ENCODE data around the gene ZNF780B.
A peak's percentile ranks its signal among the peaks of the same experiment; 100 is the strongest.

Gene ZNF780B

DNA sequence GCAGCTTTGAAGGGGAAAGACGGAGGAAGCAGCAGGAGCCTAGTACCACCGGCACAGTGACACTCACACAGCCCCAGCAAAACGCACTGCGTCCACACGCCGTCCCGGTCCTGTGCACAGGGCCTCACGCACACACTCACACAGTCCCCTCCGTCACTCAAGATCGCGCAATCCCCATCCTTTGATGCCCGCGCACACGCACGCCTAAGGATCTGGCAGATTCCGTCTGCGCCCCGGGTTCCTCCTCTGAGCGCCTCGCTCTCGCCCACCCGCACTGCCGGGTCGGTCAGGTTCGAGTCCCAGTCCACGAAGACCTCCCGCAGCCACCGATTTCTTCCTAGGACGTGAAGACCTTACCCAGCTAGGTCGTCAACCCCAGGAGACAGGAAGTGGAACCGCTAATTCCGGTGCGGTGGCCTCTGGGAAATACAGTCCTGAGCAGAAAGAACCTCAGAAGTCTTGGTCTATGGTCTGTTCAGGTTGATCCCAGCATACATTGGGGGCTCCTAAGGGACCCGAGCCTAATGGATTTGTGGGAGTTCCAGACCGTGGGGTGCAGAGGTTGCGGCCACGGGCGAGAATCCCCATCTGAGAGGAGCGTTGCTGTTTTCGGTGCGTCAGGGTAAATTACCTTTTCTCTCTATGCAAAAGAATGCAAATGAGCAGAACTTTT lies at the start of gene ZNF780B:
TSS of gene ZNF780B (minus strand) at position 400 of the 673 bp plus-strand sequence. CDS start 5,899 bp downstream, outside the sequence.
- TF ChIP-seq, protein P1, sequence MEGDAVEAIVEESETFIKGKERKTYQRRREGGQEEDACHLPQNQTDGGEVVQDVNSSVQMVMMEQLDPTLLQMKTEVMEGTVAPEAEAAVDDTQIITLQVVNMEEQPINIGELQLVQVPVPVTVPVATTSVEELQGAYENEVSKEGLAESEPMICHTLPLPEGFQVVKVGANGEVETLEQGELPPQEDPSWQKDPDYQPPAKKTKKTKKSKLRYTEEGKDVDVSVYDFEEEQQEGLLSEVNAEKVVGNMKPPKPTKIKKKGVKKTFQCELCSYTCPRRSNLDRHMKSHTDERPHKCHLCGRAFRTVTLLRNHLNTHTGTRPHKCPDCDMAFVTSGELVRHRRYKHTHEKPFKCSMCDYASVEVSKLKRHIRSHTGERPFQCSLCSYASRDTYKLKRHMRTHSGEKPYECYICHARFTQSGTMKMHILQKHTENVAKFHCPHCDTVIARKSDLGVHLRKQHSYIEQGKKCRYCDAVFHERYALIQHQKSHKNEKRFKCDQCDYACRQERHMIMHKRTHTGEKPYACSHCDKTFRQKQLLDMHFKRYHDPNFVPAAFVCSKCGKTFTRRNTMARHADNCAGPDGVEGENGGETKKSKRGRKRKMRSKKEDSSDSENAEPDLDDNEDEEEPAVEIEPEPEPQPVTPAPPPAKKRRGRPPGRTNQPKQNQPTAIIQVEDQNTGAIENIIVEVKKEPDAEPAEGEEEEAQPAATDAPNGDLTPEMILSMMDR (conservative IDR thresholded peaks at IDR 0.05): no peak
- H3K27ac ChIP-seq: peak within 1 kb of the TSS; percentile 67

DNA sequence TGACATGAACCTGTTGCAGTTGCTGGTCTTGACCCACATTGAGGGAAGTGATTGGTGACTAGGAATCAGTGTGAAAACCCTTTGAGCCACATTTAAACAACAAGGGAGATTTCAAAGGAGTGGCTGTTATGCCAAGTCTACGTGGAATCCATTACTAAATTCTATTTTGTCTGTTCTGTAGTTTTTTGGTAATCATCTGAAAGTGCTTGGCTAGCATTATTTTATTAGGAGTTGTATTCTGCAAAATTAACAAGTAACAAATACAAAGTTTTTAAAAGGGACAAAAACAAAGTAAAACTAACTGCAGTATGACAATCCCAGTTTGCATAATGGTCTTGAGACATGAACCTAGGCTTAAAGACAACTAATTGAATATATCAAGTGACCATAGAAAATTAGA lies 48.7 kb upstream of the ZNF780B start:
- no peak overlapping the region for H3K27ac ChIP-seq
- TF ChIP-seq, protein P1 (conservative IDR thresholded peaks at IDR 0.05): no peak

DNA sequence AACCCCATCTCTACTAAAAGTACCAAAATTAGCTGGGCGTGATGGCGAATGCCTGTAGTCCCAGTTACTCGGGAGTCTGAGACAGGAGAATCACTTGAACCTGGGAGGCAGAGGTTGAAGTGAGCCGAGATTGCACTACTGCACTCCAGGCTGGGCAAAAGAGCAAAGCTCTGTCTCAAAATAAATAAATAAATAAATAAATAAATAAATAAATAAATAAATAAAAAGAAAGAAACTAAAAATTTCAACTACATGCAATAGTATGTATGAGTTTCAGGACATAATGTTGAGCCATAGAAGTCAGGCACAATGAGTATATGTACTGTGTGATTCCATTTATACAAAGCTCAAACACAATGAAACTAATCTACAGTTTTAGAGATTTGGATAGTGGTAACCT lies 47.6 kb upstream of the ZNF780B start:
- H3K27ac ChIP-seq: no peak overlapping the region
- TF ChIP-seq, protein P1 (conservative IDR thresholded peaks at IDR 0.05): no peak

DNA sequence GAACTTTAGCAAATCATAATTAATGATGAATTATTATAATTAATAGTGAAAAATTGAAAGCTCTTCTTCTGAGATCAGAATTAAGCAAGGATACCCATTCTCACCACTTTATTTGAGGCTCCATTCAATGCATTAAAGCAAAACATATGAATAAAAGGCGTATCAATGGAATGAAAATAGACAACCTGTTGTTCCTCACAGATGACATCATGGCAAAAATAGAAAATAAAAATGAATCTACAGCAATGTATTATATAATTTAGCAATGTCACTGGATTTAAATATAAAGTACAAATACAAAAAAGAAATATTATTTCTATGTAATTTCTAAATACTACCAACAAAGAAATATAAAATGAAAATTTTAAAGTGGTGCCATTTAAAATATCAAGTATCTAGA lies 45.8 kb upstream of the ZNF780B start:
- H3K27ac ChIP-seq: no peak overlapping the region
- TF ChIP-seq, protein P1 (conservative IDR thresholded peaks at IDR 0.05): no peak

DNA sequence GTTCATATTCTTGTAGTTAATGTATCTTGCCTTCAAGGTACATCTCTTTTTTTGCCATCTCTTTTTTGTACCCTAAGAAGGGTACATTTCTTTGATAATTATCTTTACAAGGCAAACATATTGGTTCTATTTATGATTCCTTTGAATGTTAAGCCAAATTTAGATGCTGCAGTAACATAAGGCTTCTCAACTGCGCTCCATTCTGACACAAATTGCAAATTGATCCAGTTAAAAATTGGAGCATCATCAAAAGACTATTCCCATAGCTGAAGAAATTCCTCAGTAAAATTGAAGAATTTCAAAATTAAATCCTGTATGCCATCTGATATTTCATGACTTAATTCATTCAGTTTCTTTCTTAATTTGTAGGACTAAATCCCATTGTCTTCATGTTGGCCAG lies 37.4 kb upstream of the ZNF780B start:
- no peak overlapping the region for H3K27ac ChIP-seq
- TF ChIP-seq, protein P1 (conservative IDR thresholded peaks at IDR 0.05): no peak

DNA sequence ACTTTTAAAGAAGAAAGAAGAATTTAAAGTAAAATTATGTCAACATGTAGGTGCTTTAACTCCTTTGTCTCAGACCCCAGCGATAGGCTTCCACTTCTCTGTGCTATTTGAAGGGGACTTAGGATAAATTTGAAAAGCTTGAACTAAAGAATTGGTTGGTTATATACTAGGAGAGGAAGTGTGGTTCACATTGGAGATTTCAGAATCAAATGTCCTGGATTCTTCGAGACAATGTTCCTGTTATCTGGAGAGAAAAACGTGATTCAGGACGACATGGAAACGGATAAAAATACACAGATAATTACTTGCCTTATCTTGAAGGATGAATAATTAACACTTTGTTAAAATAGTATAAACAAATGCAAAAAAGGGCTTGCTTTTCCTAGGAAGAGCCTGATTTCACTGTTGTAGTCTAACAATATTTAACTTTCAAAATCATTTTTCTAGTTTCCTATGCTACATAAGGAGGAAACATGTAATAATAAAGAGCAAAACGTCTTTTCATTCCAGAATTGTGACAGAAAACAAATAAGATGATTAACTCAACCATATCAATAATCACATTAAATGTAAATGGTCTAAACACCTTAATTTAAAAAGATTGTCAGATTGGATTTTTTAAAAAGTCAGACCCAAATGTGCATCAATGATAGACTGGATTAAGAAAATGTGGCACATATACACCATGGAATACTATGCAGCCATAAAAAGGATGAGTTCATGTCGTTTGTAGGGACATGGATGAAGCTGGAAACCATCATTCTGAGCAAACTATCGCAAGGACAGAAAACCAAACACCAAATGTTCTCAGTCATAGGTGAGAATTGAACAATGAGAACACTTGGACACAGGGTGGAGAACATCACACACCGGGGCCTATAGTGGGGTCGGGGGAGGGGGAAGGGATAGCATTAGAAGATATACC lies 35.4 kb upstream of the ZNF780B start:
- TF ChIP-seq, protein P1 (conservative IDR thresholded peaks at IDR 0.05): no peak

More for the DNA sequence above, 35.4 kb upstream of the ZNF780B start:
- H3K27ac ChIP-seq: peak overlapping the region; percentile 95
